Neutrophil (primary cell): ENCODE data around the gene KBTBD12.
"Not testable (repeated sequence)": the region's sequence is repeated elsewhere in the genome, so short reads cannot be mapped to it uniquely, and the experiment has no call there.

Experiments used
- H3K27ac ChIP-seq: fragments of 200-600 bp; sonication (generic); 2 replicates; pipeline ENCODE4 v1.5.1; 2016; ENCODE audit warnings: mild to moderate bottlenecking, moderate library complexity
- H3K27me3 ChIP-seq: fragments of 200-600 bp; sonication (generic); 2 replicates; pipeline ENCODE4 v1.6.0; 2016; ENCODE audit warnings: mild to moderate bottlenecking
- H3K36me3 ChIP-seq: fragments of 200-600 bp; sonication (generic); 2 replicates; pipeline ENCODE4 v1.5.1; 2017
- H3K4me1 ChIP-seq, 2 experiments: fragments of 200-600 bp in 1 of 2; sonication (generic) in 1 of 2; 1 replicate in 1 of 2; 2 replicates in 1 of 2; pipeline versions ENCODE4 v1.5.1 to v1.6.1; 2013 to 2016; ENCODE audit warnings: low read depth in 1 of 2, low read length in 1 of 2, mild to moderate bottlenecking in 1 of 2, moderate library complexity in 1 of 2; ENCODE audit not compliant: control insufficient read depth in 1 of 2, insufficient read depth in 1 of 2
- H3K4me3 ChIP-seq, 2 experiments: fragments of 200-600 bp in 1 of 2; sonication (generic) in 1 of 2; 1 replicate in 1 of 2; 2 replicates in 1 of 2; pipeline ENCODE4 v1.5.1; 2013 to 2016; ENCODE audit warnings: low read depth in 1 of 2, low read length in 1 of 2, mild to moderate bottlenecking in 1 of 2, moderate library complexity in 1 of 2
- H3K9me3 ChIP-seq: fragments of 200-600 bp; sonication (generic); 2 replicates; pipeline ENCODE4 v1.5.1; 2016
- CTCF ChIP-seq: fragments of 200-600 bp; sonication (generic); IDR thresholded peaks from 2 replicates; pipeline ENCODE4 v1.5.1; 2016; ENCODE audit warnings: antibody characterized with exemption

KBTBD12 gene

GRCh38 chr3:127915115-127915936 is at the start of gene KBTBD12:
KBTBD12 (plus strand) TSS chr3:127915232; CDS start chr3:127923062, 7,830 bp downstream.
- H3K36me3 ChIP-seq = no peaks in the 10 kb centered on the region
- H3K27ac ChIP-seq = no peak within 1 kb of the TSS
- H3K9me3 ChIP-seq = no peaks in the 10 kb centered on the region
- TF ChIP-seq CTCF = no peak
- peaks cover 73% of the 10 kb centered on the region for H3K27me3 ChIP-seq
- H3K4me1 ChIP-seq = peaks cover 6 to 7% of the 10 kb centered on the region in 2 experiments
- no peak within 1 kb of the TSS for H3K4me3 ChIP-seq

- H3K4me3 ChIP-seq = no peak overlapping the region
These were observed 49.1 kb upstream of the KBTBD12 start for GRCh38 chr3:127865941-127866340.

GRCh38 chr3:127867412-127867811 is 47.6 kb upstream of the KBTBD12 start:
- Histone ChIP-seq H3K27me3 (no peaks in the 10 kb centered on the region), H3K27ac (no peak overlapping the region), H3K4me3 (no peak overlapping the region), H3K36me3 (no peaks in the 10 kb centered on the region), H3K9me3 (no peaks in the 10 kb centered on the region), H3K4me1 (no peaks in the 10 kb centered on the region)
- TF ChIP-seq CTCF = no peak

More at GRCh38 chr3:127865941-127866340, 49.1 kb upstream of the KBTBD12 start:
- Histone ChIP-seq H3K36me3 (no peaks in the 10 kb centered on the region), H3K27me3 (no peaks in the 10 kb centered on the region), H3K27ac (no peak overlapping the region), H3K9me3 (no peaks in the 10 kb centered on the region), H3K4me1 (no peaks in the 10 kb centered on the region)
- TF ChIP-seq CTCF = no peak

GRCh38 chr3:127867986-127868385 is 47.0 kb upstream of the KBTBD12 start:
- no peak overlapping the region for H3K4me3 ChIP-seq
- H3K4me1 ChIP-seq = no peaks in the 10 kb centered on the region
- no peak overlapping the region for H3K27ac ChIP-seq
- no peaks in the 10 kb centered on the region for H3K9me3 ChIP-seq
- no peak for TF ChIP-seq CTCF
- no peaks in the 10 kb centered on the region for H3K36me3 ChIP-seq
- no peaks in the 10 kb centered on the region for H3K27me3 ChIP-seq

- Histone ChIP-seq H3K9me3 (no peaks in the 10 kb centered on the region), H3K27me3 (no peaks in the 10 kb centered on the region), H3K4me3 (no peak overlapping the region), H3K4me1 (no peaks in the 10 kb centered on the region), H3K27ac (no peak overlapping the region), H3K36me3 (no peaks in the 10 kb centered on the region)
- no peak for TF ChIP-seq CTCF
These were observed 44.9 kb upstream of the KBTBD12 start for GRCh38 chr3:127870156-127870555.

- H3K36me3 ChIP-seq, H3K27me3 ChIP-seq, H3K27ac ChIP-seq, H3K4me1 ChIP-seq, H3K4me3 ChIP-seq, H3K9me3 ChIP-seq: not testable (repeated sequence)
These were observed 40.9 kb upstream of the KBTBD12 start for GRCh38 chr3:127874097-127874496.
